Measurements from ENCODE around the gene HIF1A.

Gene HIF1A

DNA sequence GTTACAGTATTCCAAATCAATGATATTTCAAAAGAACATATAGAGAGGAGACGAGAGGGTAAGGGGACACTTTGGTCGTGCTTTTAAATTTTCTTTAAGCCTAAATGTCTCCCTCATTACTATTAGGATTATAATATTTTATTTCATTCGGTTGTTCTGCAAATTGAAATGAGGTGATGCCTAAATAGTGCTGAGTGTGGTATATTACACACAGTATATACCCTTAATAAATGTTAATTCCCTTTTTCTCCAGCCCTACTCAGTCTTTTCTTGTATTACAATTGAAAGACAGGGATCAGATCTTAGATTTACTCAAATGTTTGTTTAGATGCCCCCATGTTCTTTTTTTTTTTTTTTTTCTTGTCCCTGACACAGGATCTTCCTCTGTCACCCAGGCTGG is 74.6 kb downstream of the HIF1A start:
- TF ChIP-seq, protein P1, sequence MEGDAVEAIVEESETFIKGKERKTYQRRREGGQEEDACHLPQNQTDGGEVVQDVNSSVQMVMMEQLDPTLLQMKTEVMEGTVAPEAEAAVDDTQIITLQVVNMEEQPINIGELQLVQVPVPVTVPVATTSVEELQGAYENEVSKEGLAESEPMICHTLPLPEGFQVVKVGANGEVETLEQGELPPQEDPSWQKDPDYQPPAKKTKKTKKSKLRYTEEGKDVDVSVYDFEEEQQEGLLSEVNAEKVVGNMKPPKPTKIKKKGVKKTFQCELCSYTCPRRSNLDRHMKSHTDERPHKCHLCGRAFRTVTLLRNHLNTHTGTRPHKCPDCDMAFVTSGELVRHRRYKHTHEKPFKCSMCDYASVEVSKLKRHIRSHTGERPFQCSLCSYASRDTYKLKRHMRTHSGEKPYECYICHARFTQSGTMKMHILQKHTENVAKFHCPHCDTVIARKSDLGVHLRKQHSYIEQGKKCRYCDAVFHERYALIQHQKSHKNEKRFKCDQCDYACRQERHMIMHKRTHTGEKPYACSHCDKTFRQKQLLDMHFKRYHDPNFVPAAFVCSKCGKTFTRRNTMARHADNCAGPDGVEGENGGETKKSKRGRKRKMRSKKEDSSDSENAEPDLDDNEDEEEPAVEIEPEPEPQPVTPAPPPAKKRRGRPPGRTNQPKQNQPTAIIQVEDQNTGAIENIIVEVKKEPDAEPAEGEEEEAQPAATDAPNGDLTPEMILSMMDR (IDR thresholded peaks at IDR 0.05; ENCODE audit: insufficient read depth, low read length, poor library complexity, severe bottlenecking): no peak
- TF ChIP-seq EZH2phosphoT487 (conservative IDR thresholded peaks at IDR 0.05; ENCODE audit: low read length): no peak
- H2AFZ ChIP-seq (ENCODE audit: low read depth, low read length, severe bottlenecking): no peak overlapping the region
- H3K36me3 ChIP-seq (ENCODE audit: low read length): peaks cover 34% of the 10 kb centered on the region
- H3K9ac ChIP-seq (ENCODE audit: low read length): no peak overlapping the region
- H3F3A ChIP-seq (ENCODE audit: insufficient read depth): peaks cover 9% of the 10 kb centered on the region; the same call in 1 of the 2 replicates
- peaks cover 38% of the 10 kb centered on the region for H3K79me2 ChIP-seq (ENCODE audit: insufficient read depth, low read length)
- no peaks in the 10 kb centered on the region for H4K20me1 ChIP-seq (ENCODE audit: low read depth, low read length)
- no peak overlapping the region for H3K4me2 ChIP-seq (ENCODE audit: low read depth, low read length, poor library complexity, severe bottlenecking)
- no peak overlapping the region for H3K4me3 ChIP-seq (ENCODE audit: insufficient read depth, low read length, poor library complexity, severe bottlenecking)
- no peaks in the 10 kb centered on the region for H3K9me2 ChIP-seq (replicated peaks; ENCODE audit: insufficient read depth, low read length)
- H3K9me3 ChIP-seq (ENCODE audit: insufficient read depth, low read length): no peaks in the 10 kb centered on the region
- H3K27ac ChIP-seq (ENCODE audit: low read depth, low read length): no peak overlapping the region
- no peaks in the 10 kb centered on the region for H3K27me3 ChIP-seq (ENCODE audit: low read length)

DNA sequence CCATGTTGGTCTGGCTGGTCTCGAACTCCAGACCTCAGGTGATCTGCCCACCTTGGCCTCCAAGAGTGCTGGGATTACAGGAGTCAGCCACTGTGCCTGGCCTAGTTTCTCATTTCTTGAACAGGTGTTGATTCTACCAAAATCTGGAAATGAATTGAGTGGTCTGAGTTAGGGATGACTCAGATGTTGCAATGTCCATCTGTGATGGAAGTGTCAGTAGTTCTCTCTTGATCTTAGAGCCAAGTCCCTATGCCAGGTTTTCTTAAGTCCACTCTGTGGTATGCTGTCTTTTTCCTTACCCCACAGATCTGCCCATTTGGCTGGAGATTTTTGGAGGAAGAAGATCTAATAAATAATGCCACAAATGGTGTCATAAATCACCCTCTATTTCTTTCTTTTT is 79.5 kb downstream of the HIF1A start:
- Histone ChIP-seq H3K9me3 (ENCODE audit: insufficient read depth, low read length) (no peaks in the 10 kb centered on the region), H3K79me2 (ENCODE audit: insufficient read depth, low read length) (peaks cover 8% of the 10 kb centered on the region; the same call in 1 of the 2 replicates), H3K4me2 (ENCODE audit: low read depth, low read length, poor library complexity, severe bottlenecking) (no peak overlapping the region), H3K36me3 (ENCODE audit: low read length) (peaks cover 42% of the 10 kb centered on the region), H2AFZ (ENCODE audit: low read depth, low read length, severe bottlenecking) (no peak overlapping the region), H4K20me1 (ENCODE audit: low read depth, low read length) (no peaks in the 10 kb centered on the region), H3K27ac (ENCODE audit: low read depth, low read length) (no peak overlapping the region), H3K9me2 (replicated peaks; ENCODE audit: insufficient read depth, low read length) (no peaks in the 10 kb centered on the region), H3K9ac (ENCODE audit: low read length) (no peak overlapping the region), H3K27me3 (ENCODE audit: low read length) (no peaks in the 10 kb centered on the region), H3K4me3 (ENCODE audit: insufficient read depth, low read length, poor library complexity, severe bottlenecking) (no peak overlapping the region), H3F3A (ENCODE audit: insufficient read depth) (0 out of 2 replicates have a peak, but pooled peaks cover 8% of the 10 kb centered on the region)
- TF ChIP-seq, protein P1 (IDR thresholded peaks at IDR 0.05; ENCODE audit: insufficient read depth, low read length, poor library complexity, severe bottlenecking): no peak
- TF ChIP-seq EZH2phosphoT487 (conservative IDR thresholded peaks at IDR 0.05; ENCODE audit: low read length): no peak

DNA sequence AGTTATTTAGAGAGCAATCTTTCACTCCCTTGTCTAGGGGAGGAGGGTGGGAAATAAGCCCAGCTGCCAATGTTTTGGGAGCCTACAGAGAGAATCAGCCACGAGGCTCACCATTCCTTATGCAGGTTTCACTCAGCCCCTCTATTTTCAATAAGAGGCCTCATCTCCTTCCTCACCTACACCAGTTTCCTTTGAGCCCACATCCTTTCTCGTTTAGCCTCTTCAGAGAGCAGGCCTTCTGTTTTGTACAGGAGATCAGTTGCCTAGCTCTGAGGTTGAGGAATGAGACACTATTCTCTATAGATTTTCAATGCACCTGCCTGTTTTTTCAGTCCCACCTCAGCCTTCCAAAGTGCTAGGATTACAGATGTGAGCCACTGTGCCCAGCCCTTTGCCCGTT is 84.8 kb downstream of the HIF1A start:
- Histone ChIP-seq H3K36me3 (ENCODE audit: low read length) (peaks cover 54% of the 10 kb centered on the region), H3K27me3 (ENCODE audit: low read length) (no peaks in the 10 kb centered on the region), H2AFZ (ENCODE audit: low read depth, low read length, severe bottlenecking) (no peak overlapping the region), H3K4me3 (ENCODE audit: insufficient read depth, low read length, poor library complexity, severe bottlenecking) (no peak overlapping the region), H3K27ac (ENCODE audit: low read depth, low read length) (no peak overlapping the region), H3K9ac (ENCODE audit: low read length) (no peak overlapping the region), H3K9me3 (ENCODE audit: insufficient read depth, low read length) (no peaks in the 10 kb centered on the region), H3K79me2 (ENCODE audit: insufficient read depth, low read length) (no peaks in the 10 kb centered on the region), H4K20me1 (ENCODE audit: low read depth, low read length) (no peaks in the 10 kb centered on the region), H3K9me2 (replicated peaks; ENCODE audit: insufficient read depth, low read length) (no peaks in the 10 kb centered on the region), H3K4me2 (ENCODE audit: low read depth, low read length, poor library complexity, severe bottlenecking) (no peak overlapping the region), H3F3A (ENCODE audit: insufficient read depth) (0 out of 2 replicates have a peak, but pooled peaks cover 8% of the 10 kb centered on the region)
- no peak for TF ChIP-seq EZH2phosphoT487 (conservative IDR thresholded peaks at IDR 0.05; ENCODE audit: low read length)
- TF ChIP-seq, protein P1 (IDR thresholded peaks at IDR 0.05; ENCODE audit: insufficient read depth, low read length, poor library complexity, severe bottlenecking): no peak
